Esophagus muscularis mucosa (tissue), 4 donors: ENCODE results near the gene SP110.

Experiments
- EP300 ChIP-seq: sonication (generic); formaldehyde crosslinking; IDR thresholded peaks from one replicate; pipeline ENCODE4 v1.6.1; 2017; ENCODE audit warnings: antibody characterized with exemption
- POLR2A ChIP-seq: fragments of 450-650 bp; IDR thresholded peaks from one replicate; pipeline ENCODE4 v1.6.1; 2017; ENCODE audit warnings: antibody characterized with exemption, moderate library complexity, mild to moderate bottlenecking, low read depth
- POLR2AphosphoS5 ChIP-seq, 2 donors: sonication (generic); formaldehyde crosslinking; IDR thresholded peaks; one replicate each; pipeline ENCODE4 v1.6.1; 2017; ENCODE audit warnings: antibody characterized with exemption in 2 of 2
- TF ChIP-seq, protein P1 (sequence below), 3 experiments: fragments of 200-600 bp in 2 of 3; fragments of 450-650 bp in 1 of 3; sonication (generic) in 2 of 3; IDR thresholded peaks; one replicate each; pipeline ENCODE4 v1.5.1; 2017 to 2019; ENCODE audit warnings: antibody characterized with exemption in 3 of 3, mild to moderate bottlenecking in 2 of 3, moderate library complexity in 1 of 3

DNA sequence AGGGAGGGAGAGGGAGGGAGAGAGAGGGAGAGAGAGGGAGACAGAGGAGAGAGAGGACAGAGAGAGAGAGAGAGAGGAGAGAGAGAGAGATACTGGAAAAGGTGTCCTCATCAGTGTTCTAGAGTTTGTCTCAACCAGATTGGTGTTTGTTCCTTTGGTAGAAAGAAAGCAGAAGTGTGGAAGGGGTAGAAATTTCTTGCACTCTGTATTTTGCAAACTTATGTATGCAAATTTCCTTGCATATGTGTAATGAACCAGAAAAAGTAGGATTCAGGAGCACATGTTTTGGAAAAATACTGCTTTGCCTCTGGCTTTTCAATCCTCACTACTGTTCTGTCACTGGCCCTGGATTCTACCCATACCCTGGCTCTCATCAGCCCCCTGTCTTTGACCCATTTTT is 4.7 kb upstream of the SP110 start:
- no peak for TF ChIP-seq POLR2A
- TF ChIP-seq, protein P1, sequence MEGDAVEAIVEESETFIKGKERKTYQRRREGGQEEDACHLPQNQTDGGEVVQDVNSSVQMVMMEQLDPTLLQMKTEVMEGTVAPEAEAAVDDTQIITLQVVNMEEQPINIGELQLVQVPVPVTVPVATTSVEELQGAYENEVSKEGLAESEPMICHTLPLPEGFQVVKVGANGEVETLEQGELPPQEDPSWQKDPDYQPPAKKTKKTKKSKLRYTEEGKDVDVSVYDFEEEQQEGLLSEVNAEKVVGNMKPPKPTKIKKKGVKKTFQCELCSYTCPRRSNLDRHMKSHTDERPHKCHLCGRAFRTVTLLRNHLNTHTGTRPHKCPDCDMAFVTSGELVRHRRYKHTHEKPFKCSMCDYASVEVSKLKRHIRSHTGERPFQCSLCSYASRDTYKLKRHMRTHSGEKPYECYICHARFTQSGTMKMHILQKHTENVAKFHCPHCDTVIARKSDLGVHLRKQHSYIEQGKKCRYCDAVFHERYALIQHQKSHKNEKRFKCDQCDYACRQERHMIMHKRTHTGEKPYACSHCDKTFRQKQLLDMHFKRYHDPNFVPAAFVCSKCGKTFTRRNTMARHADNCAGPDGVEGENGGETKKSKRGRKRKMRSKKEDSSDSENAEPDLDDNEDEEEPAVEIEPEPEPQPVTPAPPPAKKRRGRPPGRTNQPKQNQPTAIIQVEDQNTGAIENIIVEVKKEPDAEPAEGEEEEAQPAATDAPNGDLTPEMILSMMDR (IDR thresholded peaks at IDR 0.05), result no peak
- TF ChIP-seq EP300, result no peak
- no peak for TF ChIP-seq POLR2AphosphoS5 (IDR thresholded peaks at IDR 0.05)
